Stimulated activated naive CD8-positive, alpha-beta T cell treated with anti-CD3 and anti-CD28 coated beads, Interleukin-15, amount 100 ng/mL, for 72 hours (primary cell): ENCODE measurements around the gene KRT79.

ENCODE experiments used
- ATAC-seq: fragments of 150-1000 bp; cut with Tn5 transposase; 2 replicates; pipeline ENCODE4 v1.10.0; 2021; ENCODE audit warnings: mild to moderate bottlenecking, moderate library complexity
- DNase-seq, 2 donors: peaks; one replicate each; pipeline ENCODE4 v3.0.0; 2021 to 2022
- H3K27ac Mint-ChIP-seq, 2 donors: one replicate each; pipeline ENCODE4 v1.8.0; 2022; ENCODE audit warnings: mild to moderate bottlenecking in 2 of 2, mixed read lengths in 2 of 2, moderate library complexity in 2 of 2
- H3K27me3 Mint-ChIP-seq: one replicate; pipeline ENCODE4 v1.8.0; 2022; ENCODE audit warnings: mixed read lengths
- H3K4me1 Mint-ChIP-seq: one replicate; pipeline ENCODE4 v1.8.0; 2022; ENCODE audit warnings: mild to moderate bottlenecking, mixed read lengths
- H3K4me3 Mint-ChIP-seq, 2 donors: one replicate each; pipeline ENCODE4 v1.8.0; 2022; ENCODE audit warnings: mild to moderate bottlenecking in 2 of 2, mixed read lengths in 2 of 2, moderate library complexity in 1 of 2
- H3K9me3 Mint-ChIP-seq, 2 donors: one replicate each; pipeline ENCODE4 v1.8.0; 2022; ENCODE audit warnings: mixed read lengths in 2 of 2

KRT79 gene

GRCh38 chr12:52810554-52810953, 23.6 kb downstream of the KRT79 start:
- ATAC-seq (no peak), DNase-seq (no peak)
- H3K27me3 Mint-ChIP-seq, result no peaks in the 10 kb centered on the region
- no peaks in the 10 kb centered on the region for H3K9me3 Mint-ChIP-seq
- no peak overlapping the region for H3K4me3 Mint-ChIP-seq
- H3K27ac Mint-ChIP-seq, result no peak overlapping the region
- no peaks in the 10 kb centered on the region for H3K4me1 Mint-ChIP-seq

- Mint-ChIP-seq H3K4me1 (no peaks in the 10 kb centered on the region), H3K4me3 (no peak overlapping the region), H3K27ac (no peak overlapping the region), H3K9me3 (no peaks in the 10 kb centered on the region), H3K27me3 (no peaks in the 10 kb centered on the region)
- ATAC-seq, result no peak
- DNase-seq, result no peak
These were observed 24.9 kb downstream of the KRT79 start for GRCh38 chr12:52809166-52809565.

DNA sequence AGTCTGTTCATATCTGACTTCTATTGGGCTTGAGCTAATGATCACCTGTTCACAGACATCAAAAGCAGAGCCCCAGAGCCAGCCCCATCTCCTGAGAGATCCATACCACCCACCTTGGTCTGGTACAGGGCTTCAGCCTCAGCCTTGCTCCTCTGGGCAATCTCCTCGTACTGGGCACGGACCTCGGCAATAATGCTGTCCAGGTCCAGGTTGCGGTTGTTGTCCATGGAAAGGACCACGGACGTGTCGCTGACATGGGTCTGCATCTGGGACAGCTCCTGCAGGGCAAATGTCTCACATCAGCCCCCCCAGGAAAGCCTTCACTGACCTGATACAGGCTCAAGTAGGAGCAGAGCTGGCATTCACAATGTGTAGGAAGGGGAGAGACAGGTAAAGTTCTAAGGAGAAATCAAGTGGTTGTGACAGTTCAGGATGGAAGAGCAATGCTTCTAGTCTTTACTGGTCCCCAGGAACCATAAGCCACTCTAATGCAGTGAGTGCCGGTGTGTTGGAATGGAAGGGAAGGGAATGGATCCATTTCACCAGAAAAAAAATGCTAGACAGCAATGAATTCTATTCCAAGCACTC, 25.4 kb downstream of the KRT79 start:
- DNase-seq (no peak), ATAC-seq (no peak)
- no peaks in the 10 kb centered on the region for H3K9me3 Mint-ChIP-seq
- H3K27ac Mint-ChIP-seq, result peak overlapping the region in 1 of 2 donors; percentile 1
- no peaks in the 10 kb centered on the region for H3K4me1 Mint-ChIP-seq
- no peak overlapping the region for H3K4me3 Mint-ChIP-seq
- no peaks in the 10 kb centered on the region for H3K27me3 Mint-ChIP-seq

GRCh38 chr12:52807544-52808470, 26.3 kb downstream of the KRT79 start:
- DNase-seq, result no peak
- Mint-ChIP-seq H3K9me3 (no peaks in the 10 kb centered on the region), H3K27me3 (no peaks in the 10 kb centered on the region), H3K4me1 (no peaks in the 10 kb centered on the region), H3K27ac (no peak overlapping the region), H3K4me3 (no peak overlapping the region)
- ATAC-seq, result no peak

DNA sequence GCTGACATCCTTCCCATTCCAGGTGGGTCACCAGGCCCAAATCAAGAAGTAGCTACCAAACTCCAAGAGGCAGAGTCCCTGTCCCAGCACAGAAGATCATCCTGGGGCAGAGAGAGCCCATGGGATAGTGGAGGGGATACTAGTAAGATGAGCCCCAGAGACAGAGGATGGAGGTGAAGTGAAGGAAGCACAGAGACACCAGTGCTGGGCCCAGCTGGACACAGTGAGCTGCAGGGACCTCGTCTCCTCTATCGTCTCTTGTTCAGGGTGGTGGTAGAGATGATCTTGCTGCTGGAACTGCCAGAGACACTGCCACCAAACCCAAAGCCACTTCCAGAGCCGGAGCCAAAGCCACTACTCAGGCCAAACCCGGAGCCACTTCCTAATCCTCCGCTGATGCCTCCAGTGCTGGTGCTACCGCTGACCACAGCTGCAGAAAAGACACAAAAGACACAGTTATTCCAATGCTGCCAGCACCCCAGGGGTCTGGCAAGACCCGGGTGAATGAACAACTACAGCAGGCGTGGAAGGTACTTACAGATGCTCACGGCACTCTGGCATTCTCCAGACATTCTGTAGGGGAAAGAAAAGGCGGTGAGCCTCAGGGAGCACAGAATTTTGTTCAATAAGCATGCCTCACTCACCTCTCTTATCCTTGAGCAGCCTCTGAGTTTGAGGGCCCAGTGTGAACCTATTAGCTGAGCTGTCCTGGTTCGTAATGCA, 27.1 kb downstream of the KRT79 start:
- Mint-ChIP-seq H3K27ac (no peak overlapping the region), H3K4me1 (no peaks in the 10 kb centered on the region), H3K27me3 (no peaks in the 10 kb centered on the region), H3K4me3 (no peak overlapping the region), H3K9me3 (no peaks in the 10 kb centered on the region)
- ATAC-seq, result no peak
- DNase-seq, result no peak

GRCh38 chr12:52806169-52806811, 27.8 kb downstream of the KRT79 start:
- no peaks in the 10 kb centered on the region for H3K27me3 Mint-ChIP-seq
- DNase-seq (no peak), ATAC-seq (no peak)
- H3K4me3 Mint-ChIP-seq, result no peak overlapping the region
- no peak overlapping the region for H3K27ac Mint-ChIP-seq
- no peaks in the 10 kb centered on the region for H3K9me3 Mint-ChIP-seq
- H3K4me1 Mint-ChIP-seq, result no peaks in the 10 kb centered on the region

GRCh38 chr12:52805739-52806138, 28.4 kb downstream of the KRT79 start:
- DNase-seq (no peak), ATAC-seq (no peak)
- Mint-ChIP-seq H3K27me3 (no peaks in the 10 kb centered on the region), H3K27ac (no peak overlapping the region), H3K4me1 (no peaks in the 10 kb centered on the region), H3K4me3 (no peak overlapping the region), H3K9me3 (no peaks in the 10 kb centered on the region)

DNA sequence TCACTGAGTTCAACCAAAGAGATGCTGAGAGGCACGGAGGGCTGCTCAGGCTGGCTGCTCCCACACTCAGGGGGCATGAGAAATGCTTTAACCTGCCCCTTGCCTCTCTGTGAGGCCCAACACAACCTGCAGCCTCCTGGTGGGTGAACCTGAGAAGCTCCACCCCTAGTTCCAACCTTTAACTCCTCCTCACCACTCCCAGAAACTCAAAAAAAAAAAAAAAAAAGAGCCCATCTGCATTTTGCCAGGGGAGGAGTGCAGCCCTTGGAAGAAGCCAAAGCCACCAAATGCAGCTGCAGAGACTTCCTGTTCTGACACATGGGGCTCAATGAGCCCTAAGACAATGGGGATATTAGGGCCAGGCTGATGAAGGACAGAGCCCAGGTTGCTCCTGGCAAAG, 29.1 kb downstream of the KRT79 start:
- ATAC-seq, result no peak
- H3K4me3 Mint-ChIP-seq, result no peak overlapping the region
- H3K9me3 Mint-ChIP-seq, result no peaks in the 10 kb centered on the region
- H3K4me1 Mint-ChIP-seq, result no peaks in the 10 kb centered on the region
- no peaks in the 10 kb centered on the region for H3K27me3 Mint-ChIP-seq
- DNase-seq, result no peak
- H3K27ac Mint-ChIP-seq, result no peak overlapping the region

DNA sequence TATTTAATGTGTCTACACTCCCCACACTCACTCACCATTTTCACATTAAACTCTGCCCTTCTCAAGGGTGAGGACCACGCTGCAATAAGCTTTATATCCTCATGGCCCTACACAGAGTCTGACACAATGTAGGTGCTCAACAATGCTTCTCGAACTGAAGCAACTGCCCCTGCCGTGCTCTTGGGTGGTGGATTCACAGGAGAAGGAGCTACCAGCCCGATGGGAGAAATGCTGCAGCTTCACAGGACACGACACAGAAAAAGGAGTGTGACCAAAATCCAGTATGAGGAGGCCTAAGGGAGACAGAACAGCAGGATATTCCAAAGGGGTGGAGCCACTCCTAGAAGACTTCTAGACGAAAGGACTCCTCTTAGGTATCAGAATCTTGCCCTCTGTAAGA, 31.7 kb downstream of the KRT79 start:
- ATAC-seq, result no peak
- no peaks in the 10 kb centered on the region for H3K9me3 Mint-ChIP-seq
- no peak overlapping the region for H3K4me3 Mint-ChIP-seq
- no peak for DNase-seq
- no peak overlapping the region for H3K27ac Mint-ChIP-seq
- H3K4me1 Mint-ChIP-seq, result no peaks in the 10 kb centered on the region
- no peaks in the 10 kb centered on the region for H3K27me3 Mint-ChIP-seq

GRCh38 chr12:52801773-52802172, 32.3 kb downstream of the KRT79 start:
- no peak for DNase-seq
- Mint-ChIP-seq H3K27me3 (no peaks in the 10 kb centered on the region), H3K4me1 (no peaks in the 10 kb centered on the region), H3K27ac (no peak overlapping the region), H3K4me3 (no peak overlapping the region), H3K9me3 (no peaks in the 10 kb centered on the region)
- no peak for ATAC-seq

DNA sequence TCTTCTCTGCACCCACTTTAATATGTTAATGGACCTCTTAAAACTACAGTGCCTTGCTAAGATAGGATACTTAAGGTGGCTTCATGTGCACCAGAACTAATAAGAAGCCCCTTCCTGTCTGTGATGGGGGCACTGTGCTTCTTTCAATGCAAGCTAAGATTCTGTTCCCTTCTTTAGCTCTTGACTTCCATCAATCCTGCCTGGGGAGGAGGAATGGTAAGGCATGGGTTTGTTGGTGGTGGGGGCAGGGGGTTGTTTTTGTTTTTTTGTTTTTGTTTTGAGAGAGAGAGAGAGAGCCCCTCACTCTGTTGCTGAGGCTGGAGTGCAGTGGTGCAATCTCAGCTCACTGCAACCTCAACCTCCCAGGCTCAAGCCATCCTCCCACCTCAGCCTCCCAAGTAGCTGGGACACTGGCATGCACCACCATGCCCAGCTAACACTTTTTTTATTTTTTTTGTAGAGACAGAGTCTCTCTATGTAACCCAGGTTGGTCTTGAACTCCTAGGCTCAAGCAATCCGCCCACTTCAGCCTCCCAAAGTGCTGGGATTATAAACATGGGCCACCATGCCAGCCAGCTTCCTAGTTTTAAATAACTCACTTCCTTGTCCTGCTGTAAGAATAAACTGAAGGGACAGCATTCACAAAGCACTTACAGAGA, 33.7 kb downstream of the KRT79 start:
- Mint-ChIP-seq H3K27ac (peak overlapping the region in 1 of 2 donors; percentile 30), H3K9me3 (no peaks in the 10 kb centered on the region), H3K4me1 (no peaks in the 10 kb centered on the region), H3K27me3 (no peaks in the 10 kb centered on the region), H3K4me3 (no peak overlapping the region)
- no peak for ATAC-seq
- DNase-seq, result no peak

DNA sequence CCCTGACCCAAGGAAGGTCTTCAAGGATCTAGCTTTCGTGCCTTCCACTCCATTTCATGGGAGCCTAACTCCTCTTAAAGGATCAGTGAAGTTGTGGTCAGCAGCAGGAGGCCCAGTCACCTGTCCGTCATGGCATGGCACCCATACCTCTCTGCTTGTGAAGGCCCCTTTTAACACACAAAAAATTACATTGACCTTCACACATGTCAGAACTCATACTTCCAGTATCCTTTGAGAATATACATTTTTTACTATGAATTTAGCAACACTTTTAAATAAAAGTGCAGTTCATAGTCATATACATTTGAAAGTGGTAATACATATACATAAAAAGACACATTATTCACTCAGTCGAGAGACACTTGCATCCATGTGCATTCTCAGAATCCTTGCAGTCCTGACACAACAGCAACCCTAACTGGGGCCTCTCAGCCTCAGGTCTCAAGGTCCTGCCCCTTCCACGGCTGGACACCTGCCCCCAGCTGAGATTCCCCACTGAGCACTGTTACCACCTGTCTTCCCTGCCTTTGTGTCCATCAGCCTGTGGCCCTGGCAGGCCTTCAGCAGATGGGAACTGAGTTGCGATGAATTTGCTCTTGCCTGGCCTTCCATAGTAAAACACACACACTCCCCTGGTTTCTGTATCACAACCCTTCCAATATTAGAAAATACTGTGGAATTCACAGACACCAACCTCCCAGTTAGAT, 34.5 kb downstream of the KRT79 start:
- peaks cover 5% of the 10 kb centered on the region for H3K4me1 Mint-ChIP-seq

DNA sequence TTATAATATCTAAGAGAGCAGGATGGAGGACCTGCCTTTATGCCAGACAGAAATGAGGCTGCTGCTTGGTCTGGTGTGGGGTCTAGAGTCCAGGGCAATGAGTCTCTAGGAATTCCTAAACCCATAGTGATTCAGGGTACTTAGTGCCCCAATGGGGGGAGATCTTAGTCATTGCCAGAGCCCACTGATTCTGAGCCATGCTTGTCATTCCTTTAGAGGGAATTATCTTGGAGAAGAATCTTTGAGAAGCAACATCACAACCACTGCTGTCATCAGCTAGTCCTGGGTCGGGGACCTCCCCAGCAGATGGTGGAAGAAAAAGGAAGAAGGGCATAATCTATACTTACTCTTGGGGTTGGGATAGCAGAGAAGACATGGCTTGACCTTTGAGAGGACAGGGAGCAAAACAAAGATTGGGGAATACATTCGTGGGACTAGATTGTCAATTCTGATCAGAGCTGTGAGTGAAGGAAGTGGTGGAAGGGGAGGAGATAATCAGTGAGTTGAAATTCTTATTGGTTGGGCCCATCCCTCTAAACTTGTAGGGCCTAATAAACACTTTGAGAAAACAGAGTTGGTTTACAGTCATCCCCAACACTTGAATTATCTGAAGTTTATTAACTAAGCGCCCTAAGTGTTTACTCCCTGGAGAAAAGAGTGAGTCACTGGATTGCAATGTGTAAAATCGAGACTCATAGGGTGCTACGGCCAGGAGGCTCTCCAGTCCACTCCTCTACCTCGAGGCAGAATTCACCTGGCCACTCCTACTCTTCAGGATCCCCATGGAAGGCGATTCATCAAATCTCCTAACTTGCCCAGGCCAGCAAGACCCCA, 35.2 kb downstream of the KRT79 start:
- no peak overlapping the region for H3K27ac Mint-ChIP-seq
- H3K4me3 Mint-ChIP-seq, result no peak overlapping the region
- no peaks in the 10 kb centered on the region for H3K9me3 Mint-ChIP-seq
- no peaks in the 10 kb centered on the region for H3K27me3 Mint-ChIP-seq
- DNase-seq (no peak), ATAC-seq (no peak)
- H3K4me1 Mint-ChIP-seq, result peaks cover 12% of the 10 kb centered on the region

More for the DNA sequence above, 34.5 kb downstream of the KRT79 start:
- H3K27ac Mint-ChIP-seq, result peak overlapping the region in 1 of 2 donors; percentile 30
- no peak for DNase-seq
- no peak overlapping the region for H3K4me3 Mint-ChIP-seq
- no peaks in the 10 kb centered on the region for H3K27me3 Mint-ChIP-seq
- no peak for ATAC-seq
- H3K9me3 Mint-ChIP-seq, result no peaks in the 10 kb centered on the region

GRCh38 chr12:52798003-52798670, 36.0 kb downstream of the KRT79 start:
- Mint-ChIP-seq H3K27me3 (no peaks in the 10 kb centered on the region), H3K9me3 (no peaks in the 10 kb centered on the region), H3K27ac (no peak overlapping the region), H3K4me3 (no peak overlapping the region), H3K4me1 (peaks cover 12% of the 10 kb centered on the region)
- ATAC-seq (no peak), DNase-seq (no peak)
